ENCODE results near the gene PCMTD2.

DNA sequence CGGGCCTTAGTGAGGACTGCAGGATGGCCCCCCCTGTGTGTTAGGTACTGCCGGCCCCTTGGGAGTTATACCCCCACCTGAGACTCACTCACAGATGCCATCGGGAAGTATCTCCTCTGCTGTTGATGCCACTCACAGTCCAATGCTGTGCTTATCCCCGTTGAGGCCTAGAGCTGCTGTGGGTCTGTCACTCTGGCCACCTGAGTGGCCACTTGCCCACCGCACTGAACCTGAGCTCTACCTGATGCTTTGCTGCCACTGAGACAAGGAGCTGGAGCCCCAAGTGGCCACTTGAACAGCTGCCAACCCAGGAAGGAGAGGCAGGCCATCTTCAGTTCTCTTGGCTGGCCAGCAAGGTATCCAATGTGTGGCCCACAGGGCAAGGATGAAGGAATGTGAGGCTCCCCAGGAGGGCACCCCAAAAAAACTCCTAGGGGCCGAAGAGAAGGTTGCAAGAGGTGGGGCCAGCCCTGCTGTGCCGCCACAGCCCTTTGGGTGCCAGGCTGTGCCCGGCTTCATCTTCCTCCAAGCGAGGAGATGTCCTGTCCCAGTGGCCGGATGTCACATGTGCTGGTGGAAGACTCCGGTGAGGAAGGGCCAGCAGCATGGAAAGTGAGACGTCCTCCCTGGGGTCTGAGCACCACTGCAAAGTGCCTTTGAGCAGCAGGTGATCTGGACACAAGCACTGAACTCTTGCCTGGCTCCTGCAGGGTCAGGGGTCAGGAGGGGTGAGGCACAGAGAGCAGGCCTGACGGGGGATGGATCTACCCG lies 29.5 kb upstream of the PCMTD2 start:
- TF ChIP-seq, protein P1, sequence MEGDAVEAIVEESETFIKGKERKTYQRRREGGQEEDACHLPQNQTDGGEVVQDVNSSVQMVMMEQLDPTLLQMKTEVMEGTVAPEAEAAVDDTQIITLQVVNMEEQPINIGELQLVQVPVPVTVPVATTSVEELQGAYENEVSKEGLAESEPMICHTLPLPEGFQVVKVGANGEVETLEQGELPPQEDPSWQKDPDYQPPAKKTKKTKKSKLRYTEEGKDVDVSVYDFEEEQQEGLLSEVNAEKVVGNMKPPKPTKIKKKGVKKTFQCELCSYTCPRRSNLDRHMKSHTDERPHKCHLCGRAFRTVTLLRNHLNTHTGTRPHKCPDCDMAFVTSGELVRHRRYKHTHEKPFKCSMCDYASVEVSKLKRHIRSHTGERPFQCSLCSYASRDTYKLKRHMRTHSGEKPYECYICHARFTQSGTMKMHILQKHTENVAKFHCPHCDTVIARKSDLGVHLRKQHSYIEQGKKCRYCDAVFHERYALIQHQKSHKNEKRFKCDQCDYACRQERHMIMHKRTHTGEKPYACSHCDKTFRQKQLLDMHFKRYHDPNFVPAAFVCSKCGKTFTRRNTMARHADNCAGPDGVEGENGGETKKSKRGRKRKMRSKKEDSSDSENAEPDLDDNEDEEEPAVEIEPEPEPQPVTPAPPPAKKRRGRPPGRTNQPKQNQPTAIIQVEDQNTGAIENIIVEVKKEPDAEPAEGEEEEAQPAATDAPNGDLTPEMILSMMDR (conservative IDR thresholded peaks at IDR 0.05; ENCODE audit: low read depth, low read length), result no peak
- no peak for TF ChIP-seq EZH2 (IDR thresholded peaks at IDR 0.05; ENCODE audit: borderline replicate concordance, low read depth, low read length, poor library complexity, severe bottlenecking)
